ENCODE data around the gene INTU.
A peak's percentile ranks its signal among the peaks of the same experiment; 100 is the strongest.
"Not testable (repeated sequence)": the region's sequence is repeated elsewhere in the genome, so short reads cannot be mapped to it uniquely, and the experiment has no call there.

Gene INTU

GRCh38 chr4:127648061-127648460 lies 15.3 kb downstream of the INTU start:
- no peak for FAIRE-seq

GRCh38 chr4:127655590-127655989 lies 22.8 kb downstream of the INTU start:
- FAIRE-seq = not testable (repeated sequence)

- no peak for FAIRE-seq
Observed at GRCh38 chr4:127656047-127656680, 23.4 kb downstream of the INTU start.

- no peak for FAIRE-seq
Observed at GRCh38 chr4:127660284-127660885, 27.6 kb downstream of the INTU start.

GRCh38 chr4:127667116-127667515 lies 34.4 kb downstream of the INTU start:
- no peak for FAIRE-seq

- FAIRE-seq = no peak
Observed at GRCh38 chr4:127667772-127668171, 35.0 kb downstream of the INTU start.

- FAIRE-seq = no peak
Observed at GRCh38 chr4:127668770-127669169, 36.0 kb downstream of the INTU start.

- no peak for FAIRE-seq
Observed at GRCh38 chr4:127669691-127670090, 36.9 kb downstream of the INTU start.

- no peak for FAIRE-seq
Observed at GRCh38 chr4:127672111-127672510, 39.4 kb downstream of the INTU start.

- FAIRE-seq = no peak
Observed at GRCh38 chr4:127685292-127685691, 52.5 kb downstream of the INTU start.

- FAIRE-seq = no peak
Observed at GRCh38 chr4:127686658-127687057, 53.9 kb downstream of the INTU start.

GRCh38 chr4:127687580-127687979 lies 54.8 kb downstream of the INTU start:
- no peak for FAIRE-seq

- FAIRE-seq = no peak
Observed at GRCh38 chr4:127698789-127699200, 66.0 kb downstream of the INTU start.

GRCh38 chr4:127708985-127709384 lies 76.2 kb downstream of the INTU start:
- FAIRE-seq = no peak

GRCh38 chr4:127709456-127709855 lies 76.7 kb downstream of the INTU start:
- FAIRE-seq = no peak

- FAIRE-seq = no peak
Observed at GRCh38 chr4:127730142-127730913, 97.6 kb downstream of the INTU start, which contains the start of gene SLC25A31. TSS of gene SLC25A31 (plus strand) at chr4:127730400. CDS start at chr4:127730546, 146 bp downstream.

- no peak for FAIRE-seq
Observed at GRCh38 chr4:127731406-127731805, 98.6 kb downstream of the INTU start.

GRCh38 chr4:127732623-127733328 lies 100.0 kb downstream of the INTU start:
- FAIRE-seq = peak; percentile 86

- FAIRE-seq = no peak
Observed at GRCh38 chr4:127734976-127735375, 102.2 kb downstream of the INTU start.

- FAIRE-seq = no peak
Observed at GRCh38 chr4:127737295-127737694, 104.5 kb downstream of the INTU start.

GRCh38 chr4:127741247-127741646 lies 108.5 kb downstream of the INTU start:
- FAIRE-seq = no peak

GRCh38 chr4:127747883-127748282 lies 115.1 kb downstream of the INTU start:
- FAIRE-seq = no peak

GRCh38 chr4:127748957-127749356 lies 116.2 kb downstream of the INTU start:
- FAIRE-seq = no peak

Data from TTC549 (cell line).